GM18861 (cell line): ENCODE data around the gene ZNF160.

Source experiments
- ATAC-seq: cut with Tn5 transposase; IDR thresholded peaks from one replicate; pipeline ENCODE4 v1.9.1; 2021; ENCODE audit not compliant: unreplicated experiment

The ZNF160 gene

GRCh38 chr19:53019684-53020083 lies 83.5 kb downstream of the ZNF160 start:
- no peak for ATAC-seq
